Stimulated activated CD4-positive, alpha-beta T cell treated with anti-CD3 and anti-CD28 coated beads, Interleukin-4, amount 100 ng/mL, for 1 hour (primary cell): ENCODE measurements around the gene MVP.
"Not testable (repeated sequence)": the region's sequence is repeated elsewhere in the genome, so short reads cannot be mapped to it uniquely, and the experiment has no call there.

ENCODE experiments used
- DNase-seq: peaks from one replicate; pipeline ENCODE4 v3.0.0-alpha.2; 2020

MVP gene

GRCh38 chr16:29844575-29845331, 24.5 kb downstream of the MVP start:
- DNase-seq: no peak

DNA sequence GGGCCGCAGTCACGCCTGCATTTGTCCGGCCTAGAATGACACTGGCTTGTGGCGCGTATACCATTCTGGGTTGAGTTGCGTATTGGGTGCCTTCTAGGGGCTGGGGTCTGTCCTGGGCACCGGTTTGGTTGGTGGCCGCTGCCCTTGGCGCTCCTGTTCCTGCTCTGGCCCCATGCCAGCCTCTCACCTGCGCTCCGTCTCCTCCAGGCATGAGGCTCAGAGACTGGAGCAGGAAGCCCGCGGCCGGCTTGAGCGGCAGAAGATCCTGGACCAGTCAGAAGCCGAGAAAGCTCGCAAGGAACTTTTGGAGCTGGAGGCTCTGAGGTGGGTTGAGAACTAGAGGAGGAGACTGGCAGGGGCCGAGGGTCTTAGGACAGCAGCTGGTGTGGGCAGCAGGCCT, 25.4 kb downstream of the MVP start:
- no peak for DNase-seq

GRCh38 chr16:29848420-29849297, 28.4 kb downstream of the MVP start:
- peak; percentile 86 for DNase-seq

- no peak for DNase-seq
These were observed 29.2 kb downstream of the MVP start for GRCh38 chr16:29849505-29849904.

DNA sequence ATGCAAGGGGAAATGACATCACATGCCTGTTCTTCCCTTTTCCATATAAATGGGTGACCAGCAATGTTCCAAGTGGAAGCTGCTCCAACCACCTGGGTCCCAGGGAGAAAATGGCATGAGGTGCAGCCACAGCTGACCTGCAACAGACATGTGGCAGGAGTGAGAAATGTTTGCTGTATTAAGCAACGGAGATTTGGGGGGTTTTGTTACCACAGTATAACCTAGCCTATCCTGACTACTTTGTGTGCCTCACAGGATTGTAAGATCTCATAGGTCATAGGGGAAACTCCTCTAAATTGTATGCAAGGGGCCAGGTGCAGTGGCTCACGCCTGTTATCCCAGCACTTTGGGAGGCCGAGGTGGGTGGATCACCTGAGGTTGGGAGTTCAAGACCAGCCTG, 30.7 kb downstream of the MVP start:
- no peak for DNase-seq

- DNase-seq: no peak
These were observed 32.4 kb downstream of the MVP start for GRCh38 chr16:29852654-29853053.

DNA sequence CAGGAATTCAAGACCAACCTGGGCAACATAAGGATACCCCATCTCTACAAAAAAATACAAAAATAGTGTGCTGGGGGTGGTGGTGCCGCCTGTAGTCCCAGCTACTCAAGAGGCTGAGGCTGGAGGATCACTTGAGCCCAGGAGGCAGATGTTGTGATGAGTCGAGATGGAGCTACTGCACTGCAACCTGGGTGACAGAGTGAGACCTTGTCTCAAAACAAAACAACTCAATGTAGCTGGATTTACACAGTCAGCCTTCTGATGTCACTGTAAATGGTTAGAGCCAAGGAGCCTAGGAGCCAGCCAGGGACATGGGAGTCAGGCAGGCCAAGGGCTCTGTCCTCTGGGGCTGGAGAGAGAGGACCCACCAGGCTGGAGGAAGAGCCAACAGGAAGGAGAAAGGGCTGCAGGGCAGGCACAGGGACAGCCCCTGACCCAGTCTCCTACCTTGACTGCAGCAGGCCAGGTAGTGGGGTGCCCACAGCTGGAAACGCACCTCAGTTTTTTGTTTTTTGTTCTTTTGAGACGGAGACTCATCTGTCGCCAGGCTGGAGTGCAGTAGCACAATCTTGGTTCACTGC, 34.3 kb downstream of the MVP start:
- DNase-seq: no peak

DNA sequence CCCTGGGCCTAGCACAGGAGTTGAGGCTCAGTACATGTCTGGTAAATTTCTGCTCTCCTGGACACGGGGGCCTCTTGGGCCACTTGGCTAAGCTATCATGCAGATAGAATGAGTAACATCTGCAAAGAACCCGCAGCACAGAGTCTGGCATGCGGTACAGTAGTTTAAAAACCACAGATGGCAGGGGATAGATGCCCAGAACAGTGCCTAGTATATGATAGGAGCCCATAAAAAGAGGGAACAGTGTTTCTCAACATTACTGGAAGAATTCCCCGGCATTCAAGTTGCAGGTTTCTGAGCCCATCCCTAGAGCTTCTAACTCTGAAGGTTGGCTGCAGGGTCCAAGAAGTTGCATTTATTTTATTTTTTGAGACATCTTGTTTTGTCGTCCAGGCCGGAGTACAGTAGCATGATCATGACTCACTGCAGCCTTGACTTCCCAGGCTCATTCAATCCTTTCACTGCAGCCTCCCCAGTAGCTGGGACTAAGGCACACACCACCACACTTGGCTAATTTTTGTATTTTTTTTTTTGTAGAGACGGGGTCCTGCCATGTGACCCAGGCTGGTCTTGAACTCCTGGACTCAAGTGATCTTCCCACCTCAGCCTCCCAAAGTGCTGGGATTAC, 37.0 kb downstream of the MVP start:
- DNase-seq: no peak

DNA sequence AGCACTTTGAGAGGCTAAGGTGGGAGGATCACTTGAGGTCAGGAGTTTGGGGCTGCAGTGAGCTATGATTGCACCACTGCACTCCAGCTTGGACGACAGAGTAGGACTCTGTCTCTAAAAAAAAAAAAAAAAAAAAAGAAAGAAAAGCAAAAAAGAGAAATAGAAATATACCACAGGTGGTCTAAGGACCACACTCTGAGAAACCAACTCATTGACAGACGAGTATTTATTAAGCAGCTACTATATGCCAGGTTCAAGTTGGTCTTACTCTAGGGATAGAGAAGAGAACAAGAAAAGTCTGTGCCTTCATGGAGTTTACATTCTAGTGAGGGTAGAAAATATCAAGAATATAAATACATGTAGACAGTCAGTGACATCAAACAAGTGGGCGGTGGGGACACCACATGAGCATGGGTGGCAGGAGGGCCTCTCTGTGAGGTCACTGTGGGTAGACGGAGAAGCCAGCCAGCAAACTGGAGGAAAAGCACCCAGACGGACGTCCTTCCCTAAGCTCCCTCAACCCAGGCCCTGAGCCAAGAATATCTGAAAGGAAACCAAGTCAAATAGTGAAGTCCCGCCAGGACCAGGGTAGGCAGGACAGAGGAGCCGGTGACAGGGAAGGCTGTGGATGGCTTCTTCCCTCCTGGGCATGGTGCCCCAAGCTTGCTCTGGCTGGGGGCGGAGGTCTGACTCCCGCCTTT, 38.0 kb downstream of the MVP start:
- DNase-seq: no peak

DNA sequence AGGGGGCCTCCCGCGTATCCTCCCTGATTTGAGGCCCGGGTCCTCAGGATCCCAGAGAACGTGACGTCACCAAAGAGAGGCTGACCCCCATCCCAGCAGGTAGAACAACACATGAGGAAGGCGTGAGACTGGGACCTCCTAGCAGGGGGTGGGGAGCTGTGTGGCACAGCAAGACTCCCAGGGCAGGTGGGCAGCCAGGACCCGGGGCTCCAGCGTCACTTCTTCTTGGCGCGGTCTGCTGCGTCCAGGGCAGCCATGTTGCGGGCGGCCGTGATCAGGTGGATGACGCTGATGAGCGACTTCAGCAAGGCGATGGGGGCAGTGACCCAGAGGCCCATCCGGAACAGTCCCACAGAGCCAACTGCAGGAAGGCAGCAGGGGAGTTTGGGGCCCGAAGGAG, 38.7 kb downstream of the MVP start:
- no peak for DNase-seq

DNA sequence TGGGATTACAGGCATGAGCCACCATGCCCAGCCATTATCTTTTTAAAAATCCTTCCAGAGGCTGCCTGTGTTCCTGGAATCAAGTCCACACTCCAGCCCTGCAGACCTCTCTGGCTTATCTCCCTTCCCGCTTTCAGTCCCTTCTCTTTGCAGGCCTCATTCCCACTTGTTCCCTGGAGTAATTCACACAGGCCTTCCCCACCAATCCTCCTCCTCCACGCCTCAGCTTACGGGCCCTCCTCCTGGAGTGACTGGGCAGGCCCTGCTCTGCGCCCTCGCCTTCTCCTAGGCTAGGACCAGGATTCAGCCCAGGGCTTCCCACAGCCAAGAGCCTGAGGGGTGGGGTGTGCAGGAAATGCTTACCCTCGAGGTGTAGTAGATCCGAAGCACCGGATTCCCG, 40.0 kb downstream of the MVP start:
- DNase-seq: no peak

DNA sequence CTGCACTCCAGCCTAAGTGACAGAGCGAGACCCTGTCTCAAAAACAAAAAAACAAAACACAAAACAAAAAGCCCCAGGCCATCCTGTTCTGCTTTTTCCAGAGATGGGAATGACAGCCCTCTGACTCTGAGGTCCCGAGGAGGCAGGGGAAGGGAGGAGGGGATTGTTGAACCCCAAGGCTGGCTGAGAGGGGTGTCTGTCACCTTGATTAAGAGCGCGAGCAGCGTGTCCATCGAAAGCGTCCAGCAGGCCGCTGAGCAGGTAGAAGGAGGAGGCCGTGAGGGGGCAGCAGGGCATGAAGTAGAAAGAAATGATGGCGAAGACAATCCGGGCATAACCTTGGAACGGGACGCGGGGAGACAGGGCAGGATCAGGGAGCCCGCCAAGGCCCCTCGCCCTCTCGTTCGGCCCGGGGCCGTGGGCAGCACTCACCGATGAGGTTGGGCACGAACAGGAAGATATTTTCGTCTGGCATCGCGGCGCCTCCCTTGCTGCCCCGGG, 42.2 kb downstream of the MVP start:
- peak; percentile 7 for DNase-seq

DNA sequence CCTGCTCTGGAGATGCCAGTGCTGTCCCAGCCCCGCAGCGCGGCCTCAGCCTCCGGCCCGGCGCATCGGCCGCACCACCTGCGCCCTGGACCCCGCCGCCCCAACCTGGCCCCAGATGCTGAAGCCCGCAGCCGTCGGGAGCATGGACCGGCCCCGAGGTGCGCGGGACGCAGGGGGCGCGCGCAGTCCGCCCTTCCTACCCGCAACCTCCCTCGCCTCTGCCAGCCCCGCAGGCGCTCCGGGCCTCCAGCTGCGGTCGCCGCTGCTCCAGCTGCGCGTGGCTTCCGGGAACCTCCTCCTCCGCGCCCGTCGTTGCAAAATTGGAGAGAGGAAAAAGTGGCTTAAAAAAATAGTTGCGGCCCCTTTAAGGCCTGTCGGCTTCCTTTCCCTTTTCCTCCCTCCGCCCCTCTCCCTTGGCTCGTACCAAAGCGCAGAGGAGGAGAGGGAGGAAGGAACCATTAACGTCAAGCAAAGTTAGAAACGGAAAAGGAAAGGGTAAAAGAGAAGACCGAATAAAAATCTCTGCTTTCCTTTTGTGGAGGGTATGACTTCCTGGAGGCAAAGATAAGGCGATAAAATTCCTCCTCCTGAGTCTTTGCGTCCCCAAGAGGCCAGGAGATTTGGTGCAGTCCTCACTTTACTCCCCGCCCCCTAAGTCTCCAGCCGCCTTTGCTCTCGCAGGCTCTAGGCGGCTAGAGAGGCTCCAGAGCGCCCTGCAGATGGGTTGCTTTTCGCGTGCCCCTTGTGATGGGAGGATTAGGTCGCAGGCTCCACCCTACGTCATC, 42.8 kb downstream of the MVP start, which contains the start of gene CDIPT:
Gene CDIPT, minus strand, starts transcription at position 343 of the 785 bp plus-strand sequence. CDS start 369 bp downstream, outside the sequence.
- DNase-seq: peak; percentile 90

GRCh38 chr16:29863669-29863984, 43.4 kb downstream of the MVP start:
- DNase-seq: no peak

DNA sequence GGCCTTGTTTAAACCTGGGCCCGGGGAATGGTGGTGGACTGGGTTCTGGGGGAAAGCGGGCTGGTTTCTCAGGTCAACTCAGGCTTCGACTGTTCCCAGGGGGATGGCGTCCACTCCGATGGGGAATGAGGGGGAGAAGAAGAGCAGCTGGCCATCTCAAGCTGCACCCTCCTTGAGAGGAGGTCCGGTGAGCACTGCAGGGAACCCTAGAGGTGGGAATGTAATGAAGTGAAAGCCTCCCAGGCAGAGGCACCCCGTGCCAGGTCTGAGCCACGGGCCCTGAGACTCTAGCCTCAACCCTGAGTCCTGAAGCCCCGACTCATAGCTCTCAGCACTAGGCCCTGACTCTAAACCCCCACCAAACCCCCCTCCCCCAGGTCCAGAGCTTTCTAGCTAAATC, 43.9 kb downstream of the MVP start:
- DNase-seq: no peak

- no peak for DNase-seq
These were observed 48.2 kb downstream of the MVP start for GRCh38 chr16:29868396-29869009.

DNA sequence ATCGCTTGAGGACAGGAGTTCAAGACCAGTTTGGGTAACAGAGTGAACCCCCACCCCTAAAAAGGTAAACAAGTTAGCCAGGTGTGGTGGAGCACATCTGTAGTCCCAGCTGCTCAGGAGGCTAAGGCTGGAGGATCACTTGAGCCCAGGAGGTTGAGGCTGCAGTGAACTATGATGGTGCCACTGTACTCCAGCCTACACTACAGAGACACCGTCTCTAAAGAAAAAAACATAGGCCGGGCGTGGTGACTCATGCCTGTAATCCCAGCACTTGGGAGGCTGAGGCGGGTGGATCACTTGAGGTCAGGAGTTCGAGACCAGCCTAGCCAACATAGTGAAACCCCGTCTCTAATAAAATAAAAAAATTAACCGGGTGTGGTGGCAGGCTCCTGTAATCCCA, 48.8 kb downstream of the MVP start:
- not testable (repeated sequence) for DNase-seq

GRCh38 chr16:29871822-29872546, 51.7 kb downstream of the MVP start:
- DNase-seq: no peak

- no peak for DNase-seq
These were observed 53.1 kb downstream of the MVP start for GRCh38 chr16:29873319-29873718.

DNA sequence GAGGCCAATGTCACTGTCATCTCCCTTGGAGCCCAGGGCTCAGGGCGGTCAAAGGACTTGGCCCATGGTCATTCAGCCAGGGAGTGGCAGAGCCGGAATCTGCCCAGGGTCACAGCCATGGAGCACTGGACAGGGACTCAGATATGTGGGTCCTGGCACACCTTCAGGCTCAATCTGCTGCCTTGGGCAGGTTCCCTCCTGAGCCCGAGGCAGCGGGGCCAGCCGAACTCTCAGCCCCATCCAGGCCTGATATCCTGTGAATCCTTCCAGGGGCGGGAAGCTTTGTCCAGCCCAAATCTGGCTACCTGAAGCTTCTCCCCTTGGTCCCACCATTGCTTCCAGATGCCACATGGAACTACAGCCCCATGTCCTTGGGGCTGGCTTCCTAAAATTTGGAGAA, 54.9 kb downstream of the MVP start:
- DNase-seq: no peak

DNA sequence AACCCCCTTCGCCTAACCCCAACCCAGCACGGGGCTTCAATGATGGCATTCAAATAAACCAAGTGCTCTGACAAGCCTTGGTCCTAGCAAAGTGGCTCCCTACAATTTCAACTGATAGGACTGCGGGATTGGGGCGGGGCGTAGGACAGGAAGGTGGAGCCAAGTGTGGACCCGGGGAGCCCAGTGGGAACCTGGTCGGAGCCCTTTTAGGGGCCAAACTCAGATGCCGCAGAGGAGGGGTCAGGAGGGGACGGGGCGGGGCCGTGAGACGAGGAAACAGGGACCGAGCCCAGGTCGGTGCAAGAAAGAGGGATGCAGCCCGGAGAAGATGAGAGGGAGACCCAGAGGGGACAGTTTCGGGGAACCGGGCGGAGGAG, 55.9 kb downstream of the MVP start:
- DNase-seq: no peak
